Measurements from ENCODE around the gene EFCAB10. TPM values are rescaled to one million over a fixed set of nuclear protein-coding genes. Genes with fewer than 3 reads are reported as not detected.

EFCAB10 gene
- total RNA-seq, 1 donor from 2014 or later, result not detected

- DNase-seq (ENCODE audit: low read depth), result no peak
- TF ChIP-seq CTCF (conservative IDR thresholded peaks at IDR 0.05; ENCODE audit: low read depth, low read length), result no peak
- H3K4me3 ChIP-seq (ENCODE audit: low read depth, low read length), result no peak overlapping the region
Measured at GRCh38 chr7:105571891-105572290, 9.4 kb downstream of the EFCAB10 start.

GRCh38 chr7:105567821-105568220 is 13.5 kb downstream of the EFCAB10 start:
- no peak for TF ChIP-seq CTCF (conservative IDR thresholded peaks at IDR 0.05; ENCODE audit: low read depth, low read length)
- no peak overlapping the region for H3K4me3 ChIP-seq (ENCODE audit: low read depth, low read length)
- no peak for DNase-seq (ENCODE audit: low read depth)

DNA sequence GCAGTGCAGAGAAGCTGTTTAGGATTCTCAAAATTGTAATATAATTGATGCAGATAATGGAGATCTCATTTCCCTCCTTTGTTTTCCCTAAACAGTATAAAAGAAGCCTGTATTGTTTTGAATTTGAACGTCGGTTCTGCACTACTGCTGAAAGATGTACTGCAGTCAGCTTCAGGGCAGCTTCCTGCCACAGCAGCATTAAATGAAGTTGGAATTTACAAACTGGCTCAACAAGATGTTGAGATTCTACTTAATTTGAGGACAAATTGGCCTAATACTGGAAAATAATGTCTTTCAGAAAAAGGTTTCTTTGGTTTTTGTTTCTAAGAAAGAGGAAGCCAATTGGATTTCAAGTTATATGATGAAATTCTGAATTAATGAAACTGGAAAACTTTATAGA is 14.3 kb downstream of the EFCAB10 start:
- no peak overlapping the region for H3K4me3 ChIP-seq (ENCODE audit: low read depth, low read length)
- TF ChIP-seq CTCF (conservative IDR thresholded peaks at IDR 0.05; ENCODE audit: low read depth, low read length), result no peak
- DNase-seq (ENCODE audit: low read depth), result no peak

DNA sequence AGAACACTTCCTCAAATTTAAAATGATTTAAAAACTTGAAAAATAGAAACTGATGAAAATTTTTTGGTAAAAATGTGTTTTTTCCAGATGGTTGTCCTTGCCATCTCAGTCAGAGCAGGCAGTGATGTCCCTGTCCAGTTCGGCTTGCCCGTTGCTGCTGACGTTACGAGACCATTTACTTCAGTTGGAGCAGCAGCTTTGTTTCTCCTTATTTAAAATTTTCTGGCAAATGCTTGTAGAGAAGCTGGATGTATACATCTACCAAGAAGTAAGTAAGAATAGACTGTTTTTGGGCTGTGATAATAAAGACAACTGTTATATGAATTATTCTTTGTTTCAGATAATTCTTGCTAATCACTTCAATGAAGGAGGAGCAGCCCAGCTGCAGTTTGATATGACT is 16.1 kb downstream of the EFCAB10 start:
- no peak overlapping the region for H3K4me3 ChIP-seq (ENCODE audit: low read depth, low read length)
- no peak for TF ChIP-seq CTCF (conservative IDR thresholded peaks at IDR 0.05; ENCODE audit: low read depth, low read length)
- no peak for DNase-seq (ENCODE audit: low read depth)

GRCh38 chr7:105559926-105560325 is 21.4 kb downstream of the EFCAB10 start:
- no peak for DNase-seq (ENCODE audit: low read depth)
- H3K4me3 ChIP-seq (ENCODE audit: low read depth, low read length), result no peak overlapping the region
- TF ChIP-seq CTCF (conservative IDR thresholded peaks at IDR 0.05; ENCODE audit: low read depth, low read length), result no peak

DNA sequence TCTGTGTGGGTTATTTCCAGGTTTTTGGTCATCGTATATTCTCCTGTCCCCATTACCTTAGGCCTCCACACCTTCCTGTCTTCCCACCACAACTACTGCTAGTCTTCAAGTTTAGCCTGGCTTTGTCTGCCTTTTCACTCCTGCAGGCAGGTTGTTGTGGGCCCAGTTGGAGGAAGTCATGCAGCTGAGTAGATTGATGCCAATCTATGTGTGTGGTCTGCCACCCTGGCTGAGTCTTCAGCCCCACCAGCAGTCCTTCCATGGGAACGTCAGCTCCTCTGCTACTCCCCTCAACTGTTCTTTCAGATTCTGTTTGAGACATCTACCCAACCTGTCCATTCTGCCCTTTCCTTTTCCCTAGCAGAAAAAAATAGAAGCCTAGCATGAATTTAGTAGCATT is 43.0 kb downstream of the EFCAB10 start:
- H3K4me3 ChIP-seq (ENCODE audit: low read depth, low read length), result no peak overlapping the region
- DNase-seq (ENCODE audit: low read depth), result no peak
- TF ChIP-seq CTCF (conservative IDR thresholded peaks at IDR 0.05; ENCODE audit: low read depth, low read length), result no peak

DNA sequence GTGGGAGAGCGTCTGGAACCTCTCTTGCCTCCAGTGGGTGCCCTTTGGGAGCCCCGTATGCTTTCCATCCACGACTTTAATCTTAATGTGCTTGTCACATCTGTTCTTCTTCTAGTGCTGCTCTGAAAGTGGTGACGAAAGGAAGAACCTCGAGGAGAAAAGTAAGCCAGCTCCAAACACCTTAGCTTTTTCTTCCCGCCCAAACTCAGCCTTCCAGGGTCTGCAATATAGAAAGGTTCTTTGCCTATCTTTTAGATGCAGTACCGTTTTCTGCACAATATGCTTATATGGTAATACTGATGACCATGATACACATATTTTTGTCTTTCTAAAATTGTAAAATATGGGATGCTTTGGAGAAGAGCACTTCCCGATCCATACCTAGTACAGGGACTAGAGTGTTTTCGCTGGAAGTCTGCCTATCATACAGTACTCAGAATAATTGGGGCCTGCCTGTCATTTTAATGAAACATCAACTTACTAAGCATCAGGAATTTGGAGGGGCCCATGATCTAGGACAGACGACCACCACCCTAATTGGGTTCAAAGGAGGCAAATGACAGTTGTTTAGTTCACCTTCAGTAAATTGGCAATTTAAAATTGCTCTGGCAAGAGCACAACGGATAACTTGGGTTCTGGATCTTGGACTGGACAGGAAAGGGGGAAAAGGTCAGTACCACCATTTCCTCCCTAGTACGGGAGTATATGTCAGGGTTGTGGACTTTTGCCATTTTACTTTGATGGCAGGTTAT is 48.4 kb downstream of the EFCAB10 start:
- peak overlapping the region; percentile 99 for H3K4me3 ChIP-seq (ENCODE audit: low read depth, low read length)
- no peak for DNase-seq (ENCODE audit: low read depth)
- TF ChIP-seq CTCF (conservative IDR thresholded peaks at IDR 0.05; ENCODE audit: low read depth, low read length), result no peak

Data from epithelial cell of proximal tubule (primary cell).